Measurements from ENCODE around the gene LGALS16. TPM values are rescaled to one million over a fixed set of nuclear protein-coding genes. Genes with fewer than 3 reads are reported as not detected.
A peak's percentile ranks its signal among the peaks of the same experiment; 100 is the strongest.
"Not testable (repeated sequence)": the region's sequence is repeated elsewhere in the genome, so short reads cannot be mapped to it uniquely, and the experiment has no call there.

LGALS16 gene
- not detected in 2 replicates for total RNA-seq (2014; rRNA removed; shearing (Covaris generic))

DNA sequence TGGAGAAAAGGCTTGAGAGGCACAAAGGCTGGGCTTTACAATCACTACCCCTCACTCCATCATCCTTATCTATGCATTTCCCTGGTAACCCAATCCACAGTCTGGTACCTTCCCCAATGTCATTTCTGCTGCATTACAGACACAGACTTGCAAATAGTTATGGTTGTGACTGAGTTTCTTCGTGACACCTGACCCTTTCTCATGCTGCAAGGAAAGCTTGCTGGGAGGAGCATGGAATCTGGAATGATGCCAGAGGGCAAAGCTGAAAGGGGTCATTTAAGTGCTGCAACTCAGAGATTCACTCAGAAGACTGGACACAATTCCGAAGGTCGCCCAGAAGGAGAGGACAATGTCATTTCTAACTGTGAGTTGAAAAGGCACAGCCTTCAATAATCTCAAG is at the start of gene LGALS16:
Gene LGALS16 (plus strand): TSS at position 301 of the 400 bp plus-strand sequence. CDS start 49 bp downstream, at position 350.
- H3K36me3 ChIP-seq (replicated peaks; ENCODE audit: control insufficient read depth, insufficient read depth, low read length) = no peaks in the 10 kb centered on the region
- no peaks in the 10 kb centered on the region for H3K27me3 ChIP-seq (ENCODE audit: control insufficient read depth, insufficient read depth, low read length)
- no peak within 1 kb of the TSS for H3K4me3 ChIP-seq (ENCODE audit: insufficient read depth, low read depth, low read length)
- DNase-seq = no peak

DNA sequence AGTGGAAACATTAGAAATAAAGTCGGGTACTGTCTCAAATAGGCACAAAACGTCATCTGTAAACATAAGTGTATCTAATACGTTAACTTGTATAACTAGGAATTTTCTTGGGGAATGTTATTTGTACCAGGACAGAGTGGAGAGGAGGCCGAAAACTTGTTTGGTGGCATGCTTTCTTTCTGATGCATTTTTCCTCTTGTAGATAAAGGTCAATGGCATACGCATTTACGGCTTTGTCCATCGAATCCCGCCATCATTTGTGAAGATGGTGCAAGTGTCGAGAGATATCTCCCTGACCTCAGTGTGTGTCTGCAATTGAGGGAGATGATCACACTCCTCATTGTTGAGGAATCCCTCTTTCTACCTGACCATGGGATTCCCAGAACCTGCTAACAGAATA is 48.7 kb upstream of the LGALS16 start:
- no peak overlapping the region for H3K4me3 ChIP-seq (ENCODE audit: insufficient read depth, low read depth, low read length)
- no peak for DNase-seq
- H3K36me3 ChIP-seq (replicated peaks; ENCODE audit: control insufficient read depth, insufficient read depth, low read length) = no peaks in the 10 kb centered on the region
- no peaks in the 10 kb centered on the region; the same call in 1 of the 2 replicates for H3K27me3 ChIP-seq (ENCODE audit: control insufficient read depth, insufficient read depth, low read length)

DNA sequence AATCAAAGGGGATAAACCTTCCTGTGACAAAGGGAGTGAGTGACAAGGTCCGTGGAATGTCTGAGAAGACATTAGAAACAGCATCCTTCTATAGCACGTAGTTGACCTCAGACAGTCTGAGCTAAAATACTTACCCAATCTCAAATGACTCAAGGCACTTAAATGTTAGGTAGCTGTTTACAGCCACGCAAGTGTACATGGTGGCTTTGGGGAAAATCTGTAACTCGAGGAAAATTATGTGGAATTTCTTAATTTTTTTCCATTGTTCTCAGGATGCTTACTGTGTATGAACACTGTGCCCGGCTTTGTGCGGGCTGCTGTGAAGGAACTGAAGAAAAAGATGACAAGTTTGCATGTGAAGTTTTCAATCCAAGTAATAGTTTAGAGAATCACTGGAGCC is 48.2 kb upstream of the LGALS16 start:
- no peak for DNase-seq
- Histone ChIP-seq H3K36me3 (replicated peaks; ENCODE audit: control insufficient read depth, insufficient read depth, low read length) (no peaks in the 10 kb centered on the region), H3K4me3 (ENCODE audit: insufficient read depth, low read depth, low read length) (no peak overlapping the region), H3K27me3 (ENCODE audit: control insufficient read depth, insufficient read depth, low read length) (no peaks in the 10 kb centered on the region; the same call in 1 of the 2 replicates)

DNA sequence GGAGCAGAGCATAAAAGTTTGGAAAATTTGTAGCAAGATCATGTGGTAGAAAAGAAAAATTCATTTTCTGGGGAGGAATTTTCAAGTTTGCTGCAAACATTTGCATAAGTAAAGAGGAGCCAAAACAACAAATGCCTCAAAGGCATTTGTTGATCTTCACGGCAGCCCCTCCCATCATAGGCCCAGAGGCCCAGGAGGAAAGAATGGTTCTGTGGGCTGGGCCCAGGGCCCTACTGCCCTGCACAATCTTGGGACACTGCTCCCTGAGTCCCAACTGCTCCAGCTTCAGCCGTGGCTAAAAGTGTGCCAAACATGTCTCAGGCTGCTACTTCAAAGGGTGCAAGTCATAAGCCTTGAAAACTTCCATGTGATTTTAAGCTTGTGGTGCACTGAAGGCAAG is 42.1 kb upstream of the LGALS16 start:
- Histone ChIP-seq H3K36me3 (replicated peaks; ENCODE audit: control insufficient read depth, insufficient read depth, low read length) (no peaks in the 10 kb centered on the region), H3K27me3 (ENCODE audit: control insufficient read depth, insufficient read depth, low read length) (no peaks in the 10 kb centered on the region), H3K4me3 (ENCODE audit: insufficient read depth, low read depth, low read length) (no peak overlapping the region)
- DNase-seq = no peak

DNA sequence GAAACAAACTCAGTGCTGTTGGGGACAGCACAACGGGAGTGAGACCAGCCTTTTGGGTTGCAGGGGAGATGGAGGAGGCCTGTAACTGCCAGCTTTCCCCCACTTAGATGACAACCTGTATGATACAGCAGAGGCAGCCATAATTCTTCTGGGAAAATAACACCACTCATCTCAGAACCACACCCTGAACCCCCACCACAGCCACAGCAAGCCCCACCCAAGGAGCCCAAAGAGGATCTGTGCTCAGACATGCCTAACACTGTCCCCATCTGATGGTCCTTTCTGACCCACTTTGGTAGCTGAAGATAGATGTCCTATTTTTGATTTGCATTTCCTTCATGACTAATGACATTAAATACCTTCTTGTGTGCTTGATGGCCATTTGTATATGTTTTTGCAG is 38.0 kb upstream of the LGALS16 start:
- no peaks in the 10 kb centered on the region for H3K36me3 ChIP-seq (replicated peaks; ENCODE audit: control insufficient read depth, insufficient read depth, low read length)
- no peak for DNase-seq
- no peaks in the 10 kb centered on the region for H3K27me3 ChIP-seq (ENCODE audit: control insufficient read depth, insufficient read depth, low read length)
- H3K4me3 ChIP-seq (ENCODE audit: insufficient read depth, low read depth, low read length) = no peak overlapping the region

GRCh38 chr19:39623946-39624345 is 31.8 kb upstream of the LGALS16 start:
- H3K27me3 ChIP-seq (ENCODE audit: control insufficient read depth, insufficient read depth, low read length) = no peaks in the 10 kb centered on the region; the same call in 1 of the 2 replicates
- no peaks in the 10 kb centered on the region for H3K36me3 ChIP-seq (replicated peaks; ENCODE audit: control insufficient read depth, insufficient read depth, low read length)
- no peak for DNase-seq
- H3K4me3 ChIP-seq (ENCODE audit: insufficient read depth, low read depth, low read length) = no peak overlapping the region

- DNase-seq; H3K36me3 ChIP-seq (replicated peaks; ENCODE audit: control insufficient read depth, insufficient read depth, low read length); H3K4me3 ChIP-seq (ENCODE audit: insufficient read depth, low read depth, low read length); H3K27me3 ChIP-seq (ENCODE audit: control insufficient read depth, insufficient read depth, low read length): not testable (repeated sequence)
Measured at GRCh38 chr19:39627631-39628030, 28.1 kb upstream of the LGALS16 start.

DNA sequence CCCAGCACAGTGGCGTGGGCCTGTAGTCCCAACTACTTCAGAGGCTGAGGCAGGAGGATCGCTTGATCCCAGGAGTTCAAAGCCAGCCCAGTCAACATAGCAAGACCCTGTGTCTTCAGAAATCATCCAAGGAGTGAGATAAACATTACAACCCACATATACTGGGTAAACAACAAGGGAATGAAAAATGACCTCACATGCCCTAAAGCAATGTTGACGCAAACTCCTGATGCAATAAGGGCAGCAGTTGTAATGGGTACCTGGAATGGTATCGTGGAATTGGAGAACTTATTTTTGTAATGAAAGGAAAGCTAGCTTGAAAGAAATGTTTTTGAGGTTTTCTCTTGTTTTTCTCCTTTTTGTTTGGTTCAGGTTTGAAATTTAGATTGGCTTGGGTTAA is 24.5 kb upstream of the LGALS16 start:
- DNase-seq = no peak
- Histone ChIP-seq H3K4me3 (ENCODE audit: insufficient read depth, low read depth, low read length) (no peak overlapping the region), H3K36me3 (replicated peaks; ENCODE audit: control insufficient read depth, insufficient read depth, low read length) (no peaks in the 10 kb centered on the region), H3K27me3 (ENCODE audit: control insufficient read depth, insufficient read depth, low read length) (no peaks in the 10 kb centered on the region)

- Histone ChIP-seq H3K36me3 (replicated peaks; ENCODE audit: control insufficient read depth, insufficient read depth, low read length) (no peaks in the 10 kb centered on the region), H3K27me3 (ENCODE audit: control insufficient read depth, insufficient read depth, low read length) (no peaks in the 10 kb centered on the region; the same call in 1 of the 2 replicates), H3K4me3 (ENCODE audit: insufficient read depth, low read depth, low read length) (no peak overlapping the region)
- no peak for DNase-seq
Measured at GRCh38 chr19:39631626-39632025, 24.1 kb upstream of the LGALS16 start.

- no peak overlapping the region for H3K4me3 ChIP-seq (ENCODE audit: insufficient read depth, low read depth, low read length)
- no peak for DNase-seq
- H3K36me3 ChIP-seq (replicated peaks; ENCODE audit: control insufficient read depth, insufficient read depth, low read length) = no peaks in the 10 kb centered on the region
- no peaks in the 10 kb centered on the region; the same call in none of the 2 replicates for H3K27me3 ChIP-seq (ENCODE audit: control insufficient read depth, insufficient read depth, low read length)
Measured at GRCh38 chr19:39637891-39638290, 17.8 kb upstream of the LGALS16 start.

DNA sequence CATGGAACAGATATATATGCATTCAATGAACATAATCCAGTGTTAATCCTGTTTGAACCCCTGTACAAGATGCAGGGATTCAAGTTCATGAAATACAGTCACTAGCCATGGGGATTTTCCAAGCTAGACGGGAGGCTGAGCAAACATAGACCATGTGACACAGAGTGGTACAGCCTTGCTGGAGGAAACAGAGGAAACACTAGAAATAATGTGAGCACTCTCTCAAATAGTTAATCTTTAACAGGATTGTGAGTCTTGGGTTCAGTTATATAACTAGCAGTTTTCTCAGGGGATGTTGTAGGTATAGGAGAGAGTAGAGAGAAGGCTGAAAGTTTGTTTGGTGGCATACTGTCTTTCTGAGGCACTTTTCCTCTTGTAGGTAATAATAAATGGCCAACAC is 13.9 kb upstream of the LGALS16 start:
- H3K4me3 ChIP-seq (ENCODE audit: insufficient read depth, low read depth, low read length) = no peak overlapping the region
- no peak for DNase-seq
- no peaks in the 10 kb centered on the region; the same call in 1 of the 2 replicates for H3K27me3 ChIP-seq (ENCODE audit: control insufficient read depth, insufficient read depth, low read length)
- H3K36me3 ChIP-seq (replicated peaks; ENCODE audit: control insufficient read depth, insufficient read depth, low read length) = no peaks in the 10 kb centered on the region

- Histone ChIP-seq H3K36me3 (replicated peaks; ENCODE audit: control insufficient read depth, insufficient read depth, low read length) (no peaks in the 10 kb centered on the region), H3K4me3 (ENCODE audit: insufficient read depth, low read depth, low read length) (no peak overlapping the region), H3K27me3 (ENCODE audit: control insufficient read depth, insufficient read depth, low read length) (no peaks in the 10 kb centered on the region; the same call in 1 of the 2 replicates)
Measured at GRCh38 chr19:39643591-39643990, 12.1 kb upstream of the LGALS16 start.

GRCh38 chr19:39645800-39646411 is 9.8 kb upstream of the LGALS16 start:
- peak; percentile 7 for DNase-seq
- H3K4me3 ChIP-seq (ENCODE audit: insufficient read depth, low read depth, low read length) = no peak overlapping the region
- H3K36me3 ChIP-seq (replicated peaks; ENCODE audit: control insufficient read depth, insufficient read depth, low read length) = no peaks in the 10 kb centered on the region
- H3K27me3 ChIP-seq (ENCODE audit: control insufficient read depth, insufficient read depth, low read length) = no peaks in the 10 kb centered on the region; the same call in 1 of the 2 replicates

More at GRCh38 chr19:39643591-39643990, 12.1 kb upstream of the LGALS16 start:
- DNase-seq = no peak

GRCh38 chr19:39647918-39648317 is 7.8 kb upstream of the LGALS16 start:
- Histone ChIP-seq H3K36me3 (replicated peaks; ENCODE audit: control insufficient read depth, insufficient read depth, low read length) (no peaks in the 10 kb centered on the region), H3K4me3 (ENCODE audit: insufficient read depth, low read depth, low read length) (no peak overlapping the region), H3K27me3 (ENCODE audit: control insufficient read depth, insufficient read depth, low read length) (no peaks in the 10 kb centered on the region)
- no peak for DNase-seq

- no peak overlapping the region for H3K4me3 ChIP-seq (ENCODE audit: insufficient read depth, low read depth, low read length)
- H3K36me3 ChIP-seq (replicated peaks; ENCODE audit: control insufficient read depth, insufficient read depth, low read length) = no peaks in the 10 kb centered on the region
- no peaks in the 10 kb centered on the region; the same call in 1 of the 2 replicates for H3K27me3 ChIP-seq (ENCODE audit: control insufficient read depth, insufficient read depth, low read length)
- no peak for DNase-seq
Measured at GRCh38 chr19:39659791-39660190, 4.1 kb downstream of the LGALS16 start.

Data from H7 (cell line).